Measurements from ENCODE around the gene HIBADH. TPM values are rescaled to one million over a fixed set of nuclear protein-coding genes. Genes with fewer than 3 reads are reported as not detected.

Gene HIBADH
- total RNA-seq, 1 experiment from 2014 or later = 51.5 TPM

- no peak overlapping the region for H3K4me3 Mint-ChIP-seq (ENCODE audit: unreplicated experiment)
- no peaks in the 10 kb centered on the region for H3K9me3 Mint-ChIP-seq (ENCODE audit: unreplicated experiment)
- no peaks in the 10 kb centered on the region for H3K27me3 Mint-ChIP-seq (ENCODE audit: insufficient read depth, unreplicated experiment)
- TF ChIP-seq CTCF (IDR thresholded peaks at IDR 0.05; ENCODE audit: unreplicated experiment) = no peak
- intact Hi-C loops (cut with micrococcal nuclease) = loop anchor here (10.0 kb wide), 1 partner anchor 340 kb away; no protein-coding TSS in a partner anchor
- no TSS peak for BruUV-seq (replicated peaks)
- DNase-seq (ENCODE audit: unreplicated experiment) = no peak
- CTCF ChIA-PET = no interaction called here
- no peaks in the 10 kb centered on the region for H3K36me3 Mint-ChIP-seq (ENCODE audit: insufficient read depth, unreplicated experiment)
- no peaks in the 10 kb centered on the region for H3K4me1 Mint-ChIP-seq (ENCODE audit: insufficient read depth, unreplicated experiment)
- POLR2A ChIA-PET = no interaction called here
- no peak overlapping the region for H3K27ac Mint-ChIP-seq (ENCODE audit: low read depth, unreplicated experiment)
Measured at GRCh38 chr7:27685209-27685608, 22.5 kb upstream of the HIBADH start.

- Mint-ChIP-seq H3K9me3 (ENCODE audit: unreplicated experiment) (no peaks in the 10 kb centered on the region), H3K36me3 (ENCODE audit: insufficient read depth, unreplicated experiment) (no peaks in the 10 kb centered on the region), H3K4me3 (ENCODE audit: unreplicated experiment) (no peak overlapping the region), H3K4me1 (ENCODE audit: insufficient read depth, unreplicated experiment) (no peaks in the 10 kb centered on the region), H3K27ac (ENCODE audit: low read depth, unreplicated experiment) (no peak overlapping the region), H3K27me3 (ENCODE audit: insufficient read depth, unreplicated experiment) (no peaks in the 10 kb centered on the region)
- ChIA-PET CTCF (no interaction called here), POLR2A (interaction anchor here (1.5 kb wide), 1 partner anchor 22 kb away, joined by 5 read pairs; the partner anchor contains the start of gene HIBADH)
- no TSS peak for BruUV-seq (replicated peaks)
- intact Hi-C loops (cut with micrococcal nuclease) = loop anchor here (10.0 kb wide), 1 partner anchor 340 kb away; no protein-coding TSS in a partner anchor
- DNase-seq (ENCODE audit: unreplicated experiment) = no peak
- no peak for TF ChIP-seq CTCF (IDR thresholded peaks at IDR 0.05; ENCODE audit: unreplicated experiment)
Measured at GRCh38 chr7:27684491-27684890, 21.8 kb upstream of the HIBADH start.

- no peak for TF ChIP-seq CTCF (IDR thresholded peaks at IDR 0.05; ENCODE audit: unreplicated experiment)
- CTCF ChIA-PET = no interaction called here
- Mint-ChIP-seq H3K27ac (ENCODE audit: low read depth, unreplicated experiment) (no peak overlapping the region), H3K4me3 (ENCODE audit: unreplicated experiment) (no peak overlapping the region), H3K36me3 (ENCODE audit: insufficient read depth, unreplicated experiment) (no peaks in the 10 kb centered on the region), H3K27me3 (ENCODE audit: insufficient read depth, unreplicated experiment) (no peaks in the 10 kb centered on the region), H3K4me1 (ENCODE audit: insufficient read depth, unreplicated experiment) (peaks cover 12% of the 10 kb centered on the region), H3K9me3 (ENCODE audit: unreplicated experiment) (no peaks in the 10 kb centered on the region)
- DNase-seq (ENCODE audit: unreplicated experiment) = no peak
- POLR2A ChIA-PET = interaction anchor here (4.3 kb wide), 1 partner anchor 59 kb away, joined by 51 read pairs; the partner anchor contains the start of gene TAX1BP1
- intact Hi-C loops (cut with micrococcal nuclease) = loop anchor here (10.0 kb wide), 1 partner anchor 344 kb away; no protein-coding TSS in a partner anchor
- BruUV-seq (replicated peaks) = no TSS peak
Measured at GRCh38 chr7:27680610-27681009, 17.9 kb upstream of the HIBADH start.

- no TSS peak for BruUV-seq (replicated peaks)
- POLR2A ChIA-PET = interaction anchor here (0.6 to 4.3 kb wide), 15 partner anchors 8 to 505 kb away, joined by 3 to 51 read pairs (median 5); partner anchors contain the start of genes HIBADH and TAX1BP1
- intact Hi-C loops (cut with micrococcal nuclease) = loop anchor here (1.0 kb wide), 1 partner anchor 15 kb away; no protein-coding TSS in a partner anchor
- no peak overlapping the region for H3K4me3 Mint-ChIP-seq (ENCODE audit: unreplicated experiment)
- H3K27me3 Mint-ChIP-seq (ENCODE audit: insufficient read depth, unreplicated experiment) = no peaks in the 10 kb centered on the region
- no peaks in the 10 kb centered on the region for H3K36me3 Mint-ChIP-seq (ENCODE audit: insufficient read depth, unreplicated experiment)
- H3K4me1 Mint-ChIP-seq (ENCODE audit: insufficient read depth, unreplicated experiment) = peaks cover 12% of the 10 kb centered on the region
- CTCF ChIA-PET = interaction anchor here (0.8 to 1.8 kb wide), 2 partner anchors 66 to 97 kb away, joined by 3 to 4 read pairs; no protein-coding TSS in a partner anchor
- no peak for DNase-seq (ENCODE audit: unreplicated experiment)
- no peaks in the 10 kb centered on the region for H3K9me3 Mint-ChIP-seq (ENCODE audit: unreplicated experiment)
- peak overlapping the region; percentile 98 for H3K27ac Mint-ChIP-seq (ENCODE audit: low read depth, unreplicated experiment)
- no peak for TF ChIP-seq CTCF (IDR thresholded peaks at IDR 0.05; ENCODE audit: unreplicated experiment)
Measured at GRCh38 chr7:27678617-27679260, 16.1 kb upstream of the HIBADH start.
